Central memory CD8-positive, alpha-beta T cell (primary cell): ENCODE results near the gene HIPK4.
"Not testable (repeated sequence)": the region's sequence is repeated elsewhere in the genome, so short reads cannot be mapped to it uniquely, and the experiment has no call there.

ENCODE experiments used
- ATAC-seq: fragments of 150-1000 bp; cut with Tn5 transposase; replicated peaks from 2 replicates; pipeline ENCODE4 v1.10.0; 2022; ENCODE audit warnings: mild to moderate bottlenecking, moderate FRiP score, moderate number of reproducible peaks; ENCODE audit not compliant: poor library complexity, severe bottlenecking; ENCODE audit errors: extremely low read depth
- DNase-seq, 2 donors: peaks; one replicate each; pipeline ENCODE4 v3.0.0; 2021; ENCODE audit warnings: low spot score in 2 of 2
- H3K27ac Mint-ChIP-seq: one replicate; pipeline ENCODE4 v1.8.0; 2022; ENCODE audit warnings: low read depth, mild to moderate bottlenecking, moderate library complexity, mixed read lengths
- H3K27me3 Mint-ChIP-seq: one replicate; pipeline ENCODE4 v1.8.0; 2022; ENCODE audit warnings: mixed read lengths
- H3K36me3 Mint-ChIP-seq: one replicate; pipeline ENCODE4 v1.8.0; 2022; ENCODE audit warnings: mild to moderate bottlenecking, moderate library complexity, mixed read lengths; ENCODE audit not compliant: insufficient read depth
- H3K4me1 Mint-ChIP-seq: one replicate; pipeline ENCODE4 v1.8.0; 2022; ENCODE audit warnings: mixed read lengths
- H3K4me3 Mint-ChIP-seq: one replicate; pipeline ENCODE4 v1.8.0; 2022; ENCODE audit warnings: mild to moderate bottlenecking, moderate library complexity, mixed read lengths
- H3K9me3 Mint-ChIP-seq: one replicate; pipeline ENCODE4 v1.8.0; 2022; ENCODE audit warnings: mixed read lengths

The HIPK4 gene

GRCh38 chr19:40413291-40413845 is 23.4 kb upstream of the HIPK4 start, which contains the start of gene PRX:
Gene PRX (minus strand): TSS chr19:40413378. CDS start chr19:40407932, 5,446 bp downstream.
- ATAC-seq (no peak), DNase-seq (no peak)
- peaks cover 16% of the 10 kb centered on the region for H3K4me1 Mint-ChIP-seq
- no peaks in the 10 kb centered on the region for H3K9me3 Mint-ChIP-seq
- H3K27me3 Mint-ChIP-seq, result no peaks in the 10 kb centered on the region
- no peak within 1 kb of the TSS for H3K4me3 Mint-ChIP-seq
- H3K27ac Mint-ChIP-seq, result no peak within 1 kb of the TSS
- no peaks in the 10 kb centered on the region for H3K36me3 Mint-ChIP-seq

- Mint-ChIP-seq H3K27me3 (no peaks in the 10 kb centered on the region), H3K9me3 (no peaks in the 10 kb centered on the region), H3K4me1 (peaks cover 19% of the 10 kb centered on the region), H3K36me3 (no peaks in the 10 kb centered on the region), H3K4me3 (no peak overlapping the region), H3K27ac (no peak overlapping the region)
- no peak for DNase-seq
- ATAC-seq, result no peak
These were observed 22.9 kb upstream of the HIPK4 start for GRCh38 chr19:40412866-40413265.

DNA sequence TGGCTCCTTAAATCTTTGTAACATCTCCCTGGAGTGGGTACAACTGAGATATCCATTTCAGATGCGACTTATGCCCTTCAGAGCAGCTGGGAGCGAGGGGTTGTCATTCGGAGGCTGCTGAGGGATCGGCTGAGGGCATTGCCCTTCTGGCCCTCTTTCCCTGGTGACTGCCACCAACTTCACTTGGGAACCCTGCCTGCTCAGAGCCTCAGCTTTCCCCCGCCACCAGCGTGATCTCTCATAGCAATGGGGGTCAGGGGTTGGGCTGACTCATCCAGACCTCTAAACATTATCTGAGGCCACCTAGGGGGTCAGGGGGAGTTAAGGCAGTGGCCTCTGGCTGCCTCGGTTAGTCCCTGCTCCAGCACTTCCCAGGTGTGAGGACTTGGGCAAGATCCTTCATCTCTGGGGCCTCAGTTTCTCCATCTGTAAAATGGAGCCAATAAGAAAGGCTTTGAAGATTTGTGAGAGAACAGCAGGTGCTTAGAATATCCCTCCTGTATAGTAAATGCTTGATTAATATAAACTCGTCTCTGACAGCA is 22.0 kb upstream of the HIPK4 start:
- Mint-ChIP-seq H3K36me3 (peaks cover 1% of the 10 kb centered on the region), H3K9me3 (no peaks in the 10 kb centered on the region), H3K27me3 (no peaks in the 10 kb centered on the region), H3K4me3 (no peak overlapping the region), H3K27ac (no peak overlapping the region), H3K4me1 (peaks cover 17% of the 10 kb centered on the region)
- DNase-seq (no peak), ATAC-seq (no peak)

DNA sequence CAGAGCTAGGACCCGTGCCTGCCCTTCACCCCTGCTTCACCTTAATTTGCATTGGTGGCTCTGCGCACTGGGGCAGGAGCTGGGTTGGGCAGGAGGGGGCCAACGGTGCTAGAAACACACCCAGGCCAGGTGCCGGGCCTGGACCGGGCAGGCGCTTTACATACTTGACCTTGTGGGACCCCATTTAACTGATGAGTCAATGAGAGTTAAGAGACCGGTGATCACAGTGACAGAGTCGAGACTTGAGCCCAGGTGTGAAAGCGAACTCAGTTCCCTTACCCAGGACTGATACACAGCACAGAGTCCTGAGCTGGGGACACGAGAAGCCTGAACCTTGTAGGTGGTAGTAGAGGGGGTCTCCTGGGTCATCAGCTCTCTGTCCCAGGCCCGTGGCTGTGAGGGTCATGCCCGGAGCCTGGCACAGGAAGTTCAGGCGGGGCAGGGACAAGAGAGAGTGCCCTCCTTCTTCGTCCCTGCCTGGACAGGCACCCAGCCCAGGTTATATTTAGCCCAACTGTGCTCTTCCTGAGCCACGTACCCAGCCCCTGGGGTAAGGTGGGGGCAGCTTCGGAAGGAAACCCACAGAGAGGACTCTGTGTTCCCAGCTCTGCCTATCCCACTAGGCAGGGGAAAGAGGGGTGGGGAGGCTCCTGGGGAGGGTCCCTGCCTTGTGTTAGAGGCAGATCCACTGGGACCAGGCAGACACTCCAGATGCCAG is 21.3 kb upstream of the HIPK4 start:
- Mint-ChIP-seq H3K27me3 (no peaks in the 10 kb centered on the region), H3K4me3 (no peak overlapping the region), H3K4me1 (peaks cover 13% of the 10 kb centered on the region), H3K27ac (no peak overlapping the region), H3K9me3 (no peaks in the 10 kb centered on the region), H3K36me3 (peaks cover 1% of the 10 kb centered on the region)
- no peak for ATAC-seq
- DNase-seq, result no peak

DNA sequence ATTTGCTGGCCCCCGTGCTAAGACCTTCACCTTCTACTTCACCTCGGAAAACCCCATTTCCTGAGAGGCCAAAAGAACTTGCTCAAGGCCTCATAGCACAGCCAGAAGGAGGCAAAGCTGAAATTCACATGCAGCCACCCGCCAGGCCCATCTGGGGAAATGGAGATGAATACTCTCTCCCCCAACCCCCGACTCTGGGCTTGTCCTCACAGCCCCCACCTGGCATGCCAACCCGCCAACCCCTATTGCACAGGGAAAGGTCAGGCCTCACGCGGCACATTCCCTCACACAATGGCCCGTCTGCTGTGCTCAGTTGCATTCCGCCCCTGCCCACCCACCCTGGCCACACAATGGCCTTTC is 20.0 kb upstream of the HIPK4 start:
- no peak overlapping the region for H3K4me3 Mint-ChIP-seq
- H3K4me1 Mint-ChIP-seq, result peaks cover 13% of the 10 kb centered on the region
- no peaks in the 10 kb centered on the region for H3K9me3 Mint-ChIP-seq
- peaks cover 1% of the 10 kb centered on the region for H3K36me3 Mint-ChIP-seq
- no peaks in the 10 kb centered on the region for H3K27me3 Mint-ChIP-seq
- DNase-seq, result no peak
- H3K27ac Mint-ChIP-seq, result no peak overlapping the region
- no peak for ATAC-seq

- H3K27me3 Mint-ChIP-seq, H3K9me3 Mint-ChIP-seq, H3K27ac Mint-ChIP-seq, ATAC-seq, H3K36me3 Mint-ChIP-seq, DNase-seq, H3K4me3 Mint-ChIP-seq: not testable (repeated sequence)
- H3K4me1 Mint-ChIP-seq, result peaks cover 21% of the 10 kb centered on the region
These were observed 18.6 kb upstream of the HIPK4 start for GRCh38 chr19:40408598-40408925.

GRCh38 chr19:40407714-40408597 is 18.0 kb upstream of the HIPK4 start:
- peaks cover 24% of the 10 kb centered on the region for H3K4me1 Mint-ChIP-seq
- no peaks in the 10 kb centered on the region for H3K27me3 Mint-ChIP-seq
- H3K4me3 Mint-ChIP-seq, result peak overlapping the region; percentile 34

GRCh38 chr19:40403262-40403984 is 13.4 kb upstream of the HIPK4 start:
- H3K36me3 Mint-ChIP-seq, result peaks cover 3% of the 10 kb centered on the region
- DNase-seq (peak; percentile 54 to 61), ATAC-seq (peak; percentile 69)
- no peaks in the 10 kb centered on the region for H3K9me3 Mint-ChIP-seq
- H3K4me1 Mint-ChIP-seq, result peaks cover 39% of the 10 kb centered on the region
- H3K27ac Mint-ChIP-seq, result no peak overlapping the region
- no peaks in the 10 kb centered on the region for H3K27me3 Mint-ChIP-seq
- H3K4me3 Mint-ChIP-seq, result peak overlapping the region; percentile 86

More at GRCh38 chr19:40407714-40408597, 18.0 kb upstream of the HIPK4 start:
- Mint-ChIP-seq H3K36me3 (peaks cover 1% of the 10 kb centered on the region), H3K9me3 (no peaks in the 10 kb centered on the region), H3K27ac (no peak overlapping the region)
- DNase-seq, result no peak
- ATAC-seq, result no peak

- no peaks in the 10 kb centered on the region for H3K9me3 Mint-ChIP-seq
- H3K4me3 Mint-ChIP-seq, result no peak overlapping the region
- no peaks in the 10 kb centered on the region for H3K27me3 Mint-ChIP-seq
- H3K36me3 Mint-ChIP-seq, result peaks cover 2% of the 10 kb centered on the region
- no peak overlapping the region for H3K27ac Mint-ChIP-seq
- peaks cover 31% of the 10 kb centered on the region for H3K4me1 Mint-ChIP-seq
- DNase-seq (no peak), ATAC-seq (no peak)
These were observed 10.6 kb upstream of the HIPK4 start for GRCh38 chr19:40400559-40400958.

DNA sequence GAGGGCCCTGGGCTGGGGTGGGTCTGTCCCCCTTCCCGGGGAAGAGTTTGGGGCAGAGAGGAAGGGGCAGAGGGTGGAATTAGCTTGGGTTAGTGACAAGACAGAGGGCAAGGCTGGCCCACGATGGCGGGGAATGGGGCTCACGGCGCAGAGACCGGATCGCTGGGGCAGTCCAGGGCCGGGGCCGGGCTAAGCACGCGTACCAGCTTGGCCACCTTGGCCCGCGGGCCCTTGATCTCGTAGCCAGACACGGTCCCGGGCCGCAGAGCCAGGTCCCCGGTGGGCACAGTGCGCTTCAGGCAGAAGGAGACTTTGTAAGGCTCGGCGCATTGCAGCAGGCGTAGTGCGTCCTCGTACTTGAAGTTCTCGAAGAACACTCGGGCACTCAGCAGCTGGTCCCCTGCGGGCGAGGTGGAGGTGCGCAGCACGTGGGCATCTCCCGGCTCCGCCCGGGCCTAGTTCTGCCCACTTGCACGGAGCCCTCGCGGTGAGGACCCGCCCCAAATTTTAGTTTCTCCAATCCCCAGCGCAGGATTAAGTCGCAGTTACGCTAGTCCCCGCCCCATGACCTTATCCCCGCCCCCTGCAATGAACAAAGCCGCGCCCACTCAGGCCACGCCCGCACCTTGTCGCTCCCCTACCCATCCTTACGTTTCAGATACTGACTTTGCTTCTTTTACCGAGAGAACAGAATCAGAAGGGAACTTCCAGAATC is 8.6 kb upstream of the HIPK4 start:
- H3K36me3 Mint-ChIP-seq, result peaks cover 2% of the 10 kb centered on the region
- no peak overlapping the region for H3K4me3 Mint-ChIP-seq
- peaks cover 21% of the 10 kb centered on the region for H3K4me1 Mint-ChIP-seq
- ATAC-seq (peak; percentile 42), DNase-seq (no peak)
- no peaks in the 10 kb centered on the region for H3K9me3 Mint-ChIP-seq
- no peak overlapping the region for H3K27ac Mint-ChIP-seq
- no peaks in the 10 kb centered on the region for H3K27me3 Mint-ChIP-seq

DNA sequence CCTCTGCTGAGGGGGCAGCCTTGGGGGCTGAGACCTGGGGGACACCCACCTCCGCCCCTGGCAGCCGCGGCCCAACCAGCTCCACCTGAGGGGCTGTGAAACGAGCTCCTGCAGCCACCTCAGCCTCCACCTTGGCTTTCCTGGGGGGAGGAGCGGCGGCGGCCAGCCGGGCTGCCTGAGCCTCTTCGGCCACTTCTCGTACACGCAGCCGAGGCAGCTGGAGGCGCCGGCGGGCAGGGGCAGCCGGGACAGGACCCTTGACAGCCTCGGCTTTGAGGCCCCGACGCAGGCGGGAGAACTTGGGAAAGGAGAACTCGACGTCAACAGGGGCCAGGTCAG is 7.6 kb upstream of the HIPK4 start:
- Mint-ChIP-seq H3K27ac (no peak overlapping the region), H3K4me1 (peaks cover 15% of the 10 kb centered on the region), H3K9me3 (no peaks in the 10 kb centered on the region), H3K27me3 (no peaks in the 10 kb centered on the region), H3K4me3 (no peak overlapping the region), H3K36me3 (peaks cover 2% of the 10 kb centered on the region)
- no peak for DNase-seq
- ATAC-seq, result no peak
